NCI-H748 treated with DMSO at 0.1 percent for 48 hours (cell line): ENCODE data around the gene ZFAND3.

ENCODE experiments used
- DNase-seq: peaks from one replicate; lab custom pipeline; 2025; lab: John Stamatoyannopoulos, UW

The ZFAND3 gene

DNA sequence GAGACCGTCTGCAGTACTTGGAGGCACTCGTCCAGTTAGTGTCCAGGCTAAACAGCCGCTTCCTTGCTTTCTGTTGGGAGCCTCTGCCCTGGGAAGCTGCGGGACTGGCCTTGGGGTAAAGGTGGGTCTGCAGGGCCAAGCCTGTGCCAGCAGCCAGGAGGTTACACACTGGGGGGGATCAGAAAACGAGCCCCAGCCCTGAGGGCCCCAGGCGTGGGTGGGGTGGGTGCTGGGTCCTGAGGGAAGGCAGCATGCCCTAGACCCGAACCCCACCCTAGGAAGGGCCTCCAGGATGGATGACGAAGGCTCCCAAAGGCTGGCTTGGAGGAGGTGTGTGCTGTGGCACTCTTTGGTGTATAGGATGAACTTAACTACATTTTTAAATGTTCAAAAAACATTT lies 335.2 kb downstream of the ZFAND3 start:
- no peak for DNase-seq

DNA sequence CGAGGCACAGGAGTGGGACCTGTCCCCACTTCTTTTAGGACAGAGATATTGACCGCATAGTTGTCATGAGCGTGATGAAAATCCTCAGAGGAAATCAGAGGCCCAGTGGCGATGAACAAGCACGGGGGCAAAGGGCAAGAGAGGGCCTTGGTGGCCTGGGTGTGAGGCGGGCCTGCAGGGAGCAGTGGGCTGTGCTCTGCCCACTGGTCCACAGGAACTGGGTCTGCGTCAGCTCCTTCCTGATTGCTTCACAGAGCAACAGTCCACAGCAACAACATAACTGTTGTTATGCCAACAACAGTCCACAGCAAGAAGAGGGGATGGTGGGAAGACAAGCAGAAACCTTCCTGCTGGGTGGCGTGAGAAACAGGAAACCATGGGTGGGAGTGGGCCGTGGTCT lies 335.6 kb downstream of the ZFAND3 start:
- no peak for DNase-seq

DNA sequence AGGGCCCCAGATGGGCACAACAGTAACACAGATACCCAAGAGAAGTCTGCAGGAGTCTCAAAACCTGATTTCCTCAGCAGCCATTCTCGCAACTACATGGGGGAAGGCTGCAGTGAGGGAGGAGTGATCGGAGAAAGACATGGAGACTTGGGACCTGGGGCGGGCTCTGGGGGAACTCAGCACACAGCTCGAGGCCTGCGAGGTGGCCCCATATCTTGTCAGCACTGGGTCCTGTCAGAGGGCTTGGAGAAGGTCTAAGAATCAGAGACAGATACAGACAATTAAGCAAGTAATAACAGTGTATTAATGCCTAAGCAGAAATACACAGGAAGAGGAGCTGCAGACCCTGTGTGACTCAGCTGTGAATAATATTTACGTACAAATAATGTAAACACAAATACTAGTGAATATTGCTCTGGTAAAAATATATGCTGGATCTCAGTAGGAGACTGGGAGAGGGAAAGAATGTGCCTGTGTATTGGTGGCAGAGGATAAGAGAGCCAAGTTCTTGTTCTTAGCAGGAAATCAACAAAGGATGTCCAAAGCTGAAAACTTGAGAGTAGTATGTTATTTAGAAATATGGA lies 336.2 kb downstream of the ZFAND3 start:
- no peak for DNase-seq

DNA sequence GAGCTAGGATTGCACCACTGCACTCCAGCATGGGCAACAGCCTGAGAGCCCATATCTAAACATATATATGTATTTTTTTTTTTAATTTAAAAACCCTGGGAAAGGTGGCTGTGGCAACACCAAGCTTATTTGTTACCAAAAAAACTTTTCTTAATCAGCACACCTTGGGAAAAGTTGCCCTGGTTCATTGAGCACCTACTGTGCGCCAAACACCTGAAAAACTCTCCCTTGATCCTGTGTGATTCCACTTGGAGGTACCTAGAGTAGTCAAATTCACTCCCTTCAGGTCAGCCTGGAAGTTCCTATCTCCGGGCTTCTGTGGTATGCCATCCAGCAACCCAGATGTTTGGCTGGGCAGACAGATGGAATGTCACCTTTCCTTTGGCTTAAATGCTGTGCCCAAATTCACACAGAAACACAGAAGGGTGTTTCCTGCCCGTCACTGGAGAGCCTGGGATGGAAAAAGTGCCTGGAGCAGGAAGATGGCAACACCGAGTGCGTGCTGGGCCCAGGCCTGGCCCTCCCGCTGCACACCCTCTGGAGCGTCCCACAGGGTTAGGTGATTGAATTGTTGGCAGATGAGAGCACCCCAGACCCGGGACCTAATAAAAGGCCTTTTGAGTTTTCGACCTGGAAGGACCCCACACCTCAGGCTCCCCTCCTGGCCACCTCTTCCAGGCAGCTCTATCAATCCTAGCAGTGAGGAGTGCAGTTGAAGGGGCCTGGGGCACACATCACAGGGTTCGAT lies 337.5 kb downstream of the ZFAND3 start:
- DNase-seq, result no peak

DNA sequence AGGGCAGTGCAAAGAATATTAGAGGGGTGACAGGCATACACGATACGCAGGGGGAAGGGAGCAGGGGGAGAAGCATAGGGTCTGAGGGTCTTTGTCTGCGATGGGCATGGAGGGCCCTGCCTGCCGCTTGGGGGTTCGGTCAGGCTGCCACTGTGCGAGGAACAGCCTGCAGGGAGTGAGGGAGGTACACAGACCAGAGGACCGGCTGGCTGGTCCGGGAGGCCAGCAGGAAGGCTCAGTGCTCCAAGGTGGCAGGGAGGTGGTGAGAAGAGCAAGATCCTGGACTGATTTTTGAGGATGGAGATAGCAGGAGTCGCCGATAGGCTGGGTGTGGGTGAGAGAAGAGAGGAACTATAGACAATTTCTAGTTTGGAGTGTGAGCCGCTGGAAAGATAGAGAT lies 338.4 kb downstream of the ZFAND3 start:
- DNase-seq, result no peak

DNA sequence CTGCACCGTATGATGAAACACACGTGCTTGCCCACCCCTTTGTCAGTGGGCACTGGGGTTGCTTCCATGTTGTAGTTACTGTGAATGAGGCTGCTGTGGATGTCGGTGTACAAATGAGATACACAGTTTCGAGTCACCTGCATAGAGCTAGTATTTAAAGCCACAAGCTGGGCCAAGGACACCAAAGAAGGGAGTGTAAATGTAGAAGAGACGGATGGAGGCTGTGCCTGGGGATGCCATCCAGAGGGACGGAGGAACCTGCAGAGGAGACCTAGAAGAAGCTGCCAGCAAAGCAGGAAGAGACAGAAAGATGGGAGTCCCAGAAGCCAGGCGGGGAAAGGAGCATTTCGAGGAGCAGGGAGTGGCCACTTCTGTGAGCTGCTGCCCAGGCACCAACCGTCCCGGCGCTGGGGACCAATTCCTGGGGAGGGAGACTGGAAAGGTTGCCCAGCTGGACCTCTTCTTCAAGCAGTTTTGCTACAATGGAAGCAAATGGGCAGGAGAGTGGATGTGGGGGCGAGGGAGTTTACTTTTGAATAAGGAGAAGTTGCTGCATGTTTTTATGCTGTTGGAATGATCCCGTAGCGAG lies 339.3 kb downstream of the ZFAND3 start:
- no peak for DNase-seq

DNA sequence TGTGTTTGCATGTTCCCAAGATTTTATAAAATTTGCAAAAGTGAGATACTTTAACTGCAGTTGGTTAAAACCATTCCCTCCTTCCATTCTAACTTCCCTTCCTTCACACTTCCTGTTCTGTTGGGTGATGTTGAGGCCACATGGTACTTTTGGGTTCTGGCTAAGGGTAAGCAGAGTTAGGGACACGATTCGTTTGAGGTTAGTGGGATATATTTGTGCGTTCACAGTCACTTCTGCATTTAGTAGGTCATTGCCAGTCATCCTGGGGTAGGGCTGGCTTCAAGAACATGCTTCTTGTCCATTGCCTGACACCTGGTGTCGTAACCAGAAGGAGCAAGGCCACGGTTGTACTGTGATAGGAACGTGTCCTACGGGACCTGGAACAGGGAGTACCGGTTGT lies 340.1 kb downstream of the ZFAND3 start:
- DNase-seq, result no peak

DNA sequence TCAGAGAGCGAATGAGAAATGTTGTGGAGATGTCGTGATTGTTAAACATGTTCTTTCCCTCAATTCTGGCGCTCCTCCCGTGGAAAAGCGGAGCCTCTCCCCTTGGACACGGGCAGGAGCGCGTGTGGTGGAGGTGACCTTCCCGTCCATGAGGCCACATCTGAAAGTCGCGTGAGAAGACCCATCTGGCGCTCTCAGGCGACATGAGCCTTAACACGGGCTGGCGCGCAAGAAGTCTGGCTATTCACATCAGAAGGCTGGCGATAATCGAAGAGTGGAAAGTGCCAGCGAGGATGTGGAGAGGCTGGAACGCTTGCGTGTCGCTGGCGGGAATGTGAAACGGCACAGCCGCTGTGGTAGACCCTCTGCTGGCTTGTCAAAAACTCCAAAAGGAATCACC lies 341.3 kb downstream of the ZFAND3 start:
- DNase-seq, result no peak

DNA sequence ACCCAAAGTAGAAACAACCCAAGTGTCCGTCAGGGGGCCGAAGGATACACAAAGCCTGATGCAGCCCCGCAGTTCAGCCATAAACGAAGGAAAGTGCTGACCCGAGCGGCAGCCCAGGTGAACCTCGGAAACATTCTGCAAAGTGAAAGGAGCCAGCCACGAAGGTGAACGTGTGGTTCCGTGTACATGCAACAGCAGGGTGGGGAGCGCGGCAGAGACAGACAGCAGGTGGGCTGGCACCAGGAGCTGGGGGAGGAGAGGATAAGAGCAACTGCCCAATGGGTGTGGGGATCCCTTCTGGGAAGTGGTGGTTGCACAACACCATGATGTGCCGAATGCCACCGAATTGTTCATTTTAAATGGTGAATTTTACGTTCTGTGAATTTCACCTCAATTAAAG lies 341.8 kb downstream of the ZFAND3 start:
- no peak for DNase-seq

DNA sequence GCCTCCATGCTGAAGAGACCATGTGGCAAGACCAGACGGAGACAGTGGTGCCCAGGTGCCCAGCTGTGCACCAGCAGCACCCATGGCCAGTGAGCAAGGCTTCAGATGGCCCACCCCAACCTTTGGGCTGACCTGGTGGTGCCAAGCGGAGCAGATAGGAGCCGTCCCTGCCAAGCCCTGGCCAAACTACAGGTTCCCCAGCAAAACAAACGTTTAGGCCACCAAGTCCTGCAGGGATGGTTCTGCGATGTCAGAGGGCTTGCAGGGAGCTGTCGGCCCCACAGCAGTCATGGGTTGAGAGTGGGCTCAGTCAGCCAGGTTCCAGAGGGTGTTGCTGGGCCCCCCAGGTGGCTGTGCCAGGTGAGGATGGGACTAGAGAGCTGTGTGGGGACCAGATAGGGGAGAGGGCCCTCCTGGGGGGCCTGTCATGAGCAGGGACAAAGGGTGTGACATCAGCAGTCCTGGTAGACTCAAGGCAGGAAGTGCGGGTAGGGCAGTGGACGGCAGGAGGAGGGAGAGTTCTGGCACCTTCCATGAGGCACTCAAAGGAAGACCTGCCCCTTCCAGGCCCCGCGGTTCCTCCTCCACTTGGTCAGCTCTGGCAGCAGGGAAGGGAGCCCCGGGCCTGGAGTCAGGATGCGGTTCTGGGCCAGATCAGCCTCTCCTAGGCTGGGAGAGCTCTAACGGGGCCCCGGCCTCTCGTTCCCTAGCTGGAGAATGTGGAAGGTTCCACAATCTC lies 342.4 kb downstream of the ZFAND3 start:
- DNase-seq, result no peak

DNA sequence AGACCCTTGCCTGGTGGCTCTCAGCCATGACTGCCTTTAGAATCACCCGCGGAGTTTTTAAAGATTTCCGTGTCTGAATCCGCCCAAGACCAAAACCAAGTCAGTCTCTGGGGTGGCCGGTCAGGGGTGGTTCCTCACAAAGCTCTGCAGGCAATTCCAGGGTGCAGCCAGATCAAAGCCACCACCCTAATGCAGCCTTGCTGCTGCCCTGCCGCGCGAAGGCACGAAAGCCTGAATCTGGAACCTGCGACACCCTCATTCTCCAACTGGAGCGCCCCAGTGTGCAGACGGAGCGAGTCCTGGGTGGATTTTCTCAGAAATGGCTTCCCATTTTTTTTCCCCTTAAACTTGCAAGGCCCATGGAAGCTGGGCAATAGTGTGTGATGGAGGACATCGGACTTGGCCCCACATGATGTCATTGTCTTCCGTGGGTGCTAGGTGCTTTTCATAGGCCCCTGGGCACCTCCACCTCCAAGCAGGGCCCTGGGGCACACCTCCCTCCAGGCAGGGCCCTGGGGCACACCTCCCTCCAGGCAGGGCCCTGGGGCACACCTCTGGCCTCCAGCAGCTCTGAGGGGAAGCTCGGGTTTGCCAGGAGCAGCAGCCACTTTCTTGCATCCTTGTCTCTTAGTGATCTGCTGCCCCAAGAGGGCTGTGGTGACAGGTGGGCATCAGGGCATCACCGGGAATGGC lies 343.1 kb downstream of the ZFAND3 start:
- no peak for DNase-seq

DNA sequence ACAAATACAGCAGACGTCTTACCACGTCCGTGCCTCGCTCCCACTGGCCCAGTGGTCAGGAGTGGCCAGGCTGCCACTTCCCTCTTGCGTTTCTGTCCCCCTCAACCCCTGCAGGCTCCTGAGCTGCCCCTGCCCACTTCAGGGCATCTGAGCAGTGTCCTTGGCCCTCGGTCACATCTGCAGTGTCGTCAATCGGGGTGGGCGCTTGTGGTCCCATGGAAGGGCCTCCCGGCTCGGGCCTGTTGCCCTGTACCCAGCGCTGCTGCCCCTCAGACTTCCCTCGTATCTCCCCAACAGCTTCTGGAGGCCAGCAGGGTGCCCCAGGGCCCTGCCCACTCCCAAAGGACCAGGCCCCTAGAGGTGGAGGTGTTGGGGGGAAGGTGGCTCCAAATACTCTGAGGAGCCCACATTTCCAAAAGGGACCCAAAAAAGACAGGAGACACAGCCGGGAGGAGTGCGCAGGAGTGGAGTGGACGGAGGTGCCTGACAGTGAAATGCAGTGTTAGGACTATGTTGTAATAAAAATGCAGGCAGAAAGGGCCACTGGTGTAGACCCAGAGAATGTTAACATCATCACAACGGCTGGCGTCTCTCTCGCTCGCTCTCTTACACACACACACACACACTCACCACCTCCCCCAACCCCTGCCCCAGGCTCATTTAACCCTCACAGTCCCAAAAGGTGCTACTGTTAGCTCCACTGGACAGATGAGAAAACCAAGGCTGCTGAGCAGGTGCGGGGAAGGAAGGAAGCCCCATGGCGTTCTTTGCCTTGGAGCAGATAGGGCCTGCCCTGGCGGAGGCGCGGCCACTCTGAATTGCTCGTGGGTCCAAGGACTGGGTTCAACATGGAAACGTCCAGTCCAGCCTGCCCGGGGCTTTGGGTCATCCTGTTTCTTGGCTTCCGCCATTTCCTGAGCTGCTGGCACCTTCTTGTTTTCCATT lies 343.9 kb downstream of the ZFAND3 start:
- DNase-seq, result no peak

DNA sequence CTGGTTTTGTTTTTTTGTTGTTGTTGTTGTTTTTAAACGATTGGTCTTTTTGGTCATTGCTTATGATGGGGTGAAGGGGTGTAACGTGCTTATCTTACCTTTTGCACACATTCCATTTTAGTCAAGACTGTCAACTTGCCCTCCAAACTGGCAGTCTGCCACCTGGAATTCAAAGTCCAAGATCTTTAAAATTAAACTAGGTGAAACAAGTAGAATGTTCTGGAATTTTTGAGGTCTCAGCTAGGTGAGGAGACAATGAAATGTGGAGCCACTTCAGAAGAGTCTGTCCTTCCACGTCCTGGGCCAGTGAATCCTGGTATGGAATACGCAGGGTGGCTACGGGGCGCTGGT lies 344.6 kb downstream of the ZFAND3 start:
- DNase-seq, result no peak

DNA sequence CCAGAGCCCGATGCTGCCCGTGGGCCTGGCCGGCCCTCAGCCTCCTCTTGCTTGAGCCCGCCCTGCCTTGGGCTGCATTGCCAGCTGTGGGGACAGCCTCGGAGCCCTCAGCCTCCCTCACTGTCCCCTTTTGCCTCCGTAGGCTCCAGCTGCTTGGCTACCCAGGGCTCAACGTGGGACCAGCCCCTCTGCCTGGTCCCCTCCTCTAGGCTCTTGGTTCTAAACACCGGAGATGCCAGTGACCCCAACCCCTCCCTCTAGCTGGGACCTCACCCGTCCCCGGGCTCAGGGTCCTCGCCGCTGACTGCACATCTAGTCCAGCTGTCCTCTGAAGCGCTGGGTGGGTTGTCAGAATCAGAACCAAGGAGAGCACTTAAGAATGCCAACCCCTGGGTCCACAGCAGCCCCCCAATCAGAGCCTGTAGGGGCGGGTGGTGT lies 345.2 kb downstream of the ZFAND3 start:
- no peak for DNase-seq

DNA sequence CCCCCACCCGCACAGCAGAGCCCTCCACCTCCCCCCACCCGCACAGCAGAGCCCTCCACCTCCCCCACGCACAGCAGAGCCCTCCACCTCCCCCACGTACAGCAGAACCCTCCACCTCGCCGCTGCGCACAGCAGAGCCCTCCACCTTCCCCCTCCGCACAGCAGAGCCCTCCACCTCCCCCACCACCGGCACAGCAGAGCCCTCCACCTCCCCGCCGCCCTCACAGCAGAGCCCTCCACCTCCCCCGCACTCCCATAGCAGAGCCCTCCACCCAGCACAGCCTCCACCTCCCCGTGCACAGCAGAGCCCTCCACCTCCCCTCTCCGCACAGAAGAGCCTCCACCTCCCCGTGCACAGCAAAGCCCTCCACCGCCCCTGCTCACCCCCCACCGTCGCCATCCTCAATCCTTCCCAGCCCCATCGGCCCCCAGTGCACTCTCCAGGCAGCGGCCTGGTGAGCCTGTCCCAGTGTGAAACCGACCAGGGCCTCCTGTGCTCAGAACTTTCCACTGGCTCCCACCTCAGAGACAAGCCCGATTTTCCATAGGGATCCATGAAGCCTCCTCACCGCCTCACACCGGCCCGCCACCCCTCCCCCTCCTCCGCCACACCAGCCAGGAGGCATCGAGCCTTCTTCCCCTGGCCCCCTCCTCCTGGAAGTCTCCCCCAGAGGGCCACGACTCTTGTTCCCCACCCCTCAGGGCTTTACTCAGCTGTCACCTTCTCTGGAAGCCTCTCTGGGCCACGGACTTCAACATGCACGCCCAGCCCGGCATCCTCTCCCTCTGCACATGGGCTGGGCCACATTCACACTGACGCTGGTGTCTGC lies 347.1 kb downstream of the ZFAND3 start:
- no peak for DNase-seq

DNA sequence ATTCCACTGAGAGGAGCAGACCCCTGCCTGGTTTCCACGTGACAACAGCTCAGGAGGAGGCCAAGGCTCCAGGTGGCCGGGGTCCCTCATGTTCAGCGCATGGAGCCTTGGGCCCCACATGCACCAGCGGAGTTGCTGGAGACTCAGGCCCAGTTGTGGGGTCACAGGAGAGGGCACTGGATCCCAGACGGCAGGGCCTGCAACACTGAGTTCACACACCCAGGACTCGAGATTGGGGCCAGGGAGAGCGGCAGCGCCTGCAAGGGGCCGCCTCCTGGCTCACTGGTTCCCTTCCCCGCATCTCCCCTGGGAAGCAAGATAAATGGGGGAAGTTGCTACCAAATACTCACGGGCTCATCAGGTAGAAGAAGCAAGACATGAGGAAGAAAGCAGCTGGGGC lies 348.1 kb downstream of the ZFAND3 start:
- DNase-seq, result no peak

DNA sequence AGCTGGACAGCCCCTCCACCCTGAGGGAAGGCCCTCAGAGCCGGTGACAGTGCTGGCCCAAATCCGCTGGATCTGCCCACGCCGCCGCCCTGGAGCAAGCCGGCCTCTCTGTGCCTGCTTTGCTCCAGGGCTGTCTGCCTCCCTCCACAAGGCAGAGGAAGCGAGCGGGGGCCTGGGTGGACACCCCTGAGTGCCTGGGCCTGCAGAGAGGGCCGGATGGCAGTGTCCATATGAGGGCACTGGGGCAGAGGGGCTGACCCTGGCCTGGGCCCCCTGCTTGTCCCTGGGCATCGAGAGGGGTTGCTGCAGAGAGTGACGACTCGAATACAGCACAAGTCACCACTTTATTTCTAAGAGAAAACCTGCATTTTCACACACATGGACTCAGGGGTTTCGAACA lies 348.6 kb downstream of the ZFAND3 start:
- DNase-seq, result no peak

DNA sequence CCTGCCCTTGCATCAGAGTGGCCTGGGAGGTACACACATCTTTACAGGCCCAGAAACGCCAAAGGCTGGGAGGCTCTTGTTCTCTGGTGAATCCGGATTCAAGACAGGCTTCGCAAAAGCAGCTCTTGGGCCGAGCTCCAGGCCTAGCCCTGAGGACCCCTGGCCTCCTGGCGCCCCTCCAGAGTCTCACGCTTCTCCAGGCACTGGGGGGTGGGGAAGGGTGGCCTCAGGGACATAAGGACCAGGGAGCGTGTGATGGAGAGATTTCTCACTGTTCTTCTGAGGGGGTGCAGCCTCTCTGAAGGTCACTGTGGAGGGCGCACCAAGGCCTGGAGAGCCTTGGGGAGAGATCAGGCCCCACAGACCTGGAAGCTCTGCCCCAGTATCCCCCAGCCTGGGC lies 349.2 kb downstream of the ZFAND3 start:
- DNase-seq, result no peak

DNA sequence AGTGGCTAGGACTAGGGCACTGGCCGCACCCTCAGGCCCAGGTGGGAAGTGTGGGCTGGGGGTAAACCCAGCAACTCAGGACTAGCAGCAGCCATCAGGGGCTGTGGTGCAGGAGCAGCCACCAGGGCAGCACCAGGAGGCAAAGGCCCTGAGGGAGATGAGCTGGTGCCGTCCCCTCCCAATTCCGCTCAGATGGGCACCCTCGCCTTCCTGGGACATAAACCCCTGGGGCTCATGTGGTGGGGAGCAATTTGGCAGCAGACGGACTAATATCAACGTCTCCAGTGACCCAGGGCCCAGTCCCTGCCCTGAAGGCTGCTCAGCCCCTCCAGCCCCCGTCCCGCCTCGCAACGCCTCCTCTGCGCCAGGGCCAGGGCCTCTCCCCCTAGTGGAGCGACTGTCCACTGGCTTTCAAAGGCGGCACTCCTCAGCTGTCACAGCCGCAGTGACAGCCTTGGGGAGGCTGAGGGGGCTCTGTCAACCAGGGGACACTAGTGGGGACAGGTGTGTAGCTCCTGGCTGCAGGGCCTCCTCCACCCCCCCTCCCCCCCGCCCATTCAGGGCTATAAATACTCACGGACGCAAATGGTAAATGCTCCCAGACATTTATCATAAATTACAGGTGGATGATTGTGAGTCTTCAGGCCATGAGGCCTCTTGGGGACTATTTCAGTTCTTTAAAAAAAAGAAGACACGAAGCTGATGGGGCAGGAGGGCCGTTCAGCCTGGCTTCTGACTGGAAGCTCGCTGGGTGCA lies 349.9 kb downstream of the ZFAND3 start:
- peak; percentile 79 for DNase-seq
